ENCODE data around the gene GPC5. TPM values are rescaled to one million over a fixed set of nuclear protein-coding genes. Genes with fewer than 3 reads are reported as not detected.

GPC5 gene
- polyA plus RNA-seq, 2 of the 4 experiments (the other 2 are of a cell fraction) = not detected

GRCh38 chr13:91836553-91836952 is 438.1 kb downstream of the GPC5 start:
- no peak for FAIRE-seq
- DNase-seq (ENCODE audit: low read depth in 1 of 2, low spot score in 1 of 2) = no peak
- TF ChIP-seq MAFK (IDR thresholded peaks at IDR 0.05; ENCODE audit: partially characterized antibody) = peak; percentile 24
- TF ChIP-seq PBX3 (IDR thresholded peaks at IDR 0.05) = no peak
- no peaks in the 10 kb centered on the region for H3K9me3 ChIP-seq
- H3K4me2 ChIP-seq = no peak overlapping the region
- ChIA-PET CTCF (no interaction called here), POLR2A (no interaction called here)
- no peaks in the 10 kb centered on the region for H3K4me1 ChIP-seq
- no peak overlapping the region for H3K27ac ChIP-seq
- H3K4me3 ChIP-seq = no peak overlapping the region
- no peak for ATAC-seq

- no peak for ATAC-seq
- no peak overlapping the region for H3K4me3 ChIP-seq
- under 1% methylated on average over 3 of the region's 3 CpGs for WGBS (ENCODE audit: missing lambda C conversion rate)
- DNase-seq (ENCODE audit: low read depth in 1 of 2, low spot score in 1 of 2) = no peak
- ChIA-PET POLR2A (no interaction called here), CTCF (no interaction called here)
- H3K27ac ChIP-seq = no peak overlapping the region
- no peak for TF ChIP-seq JUNB (IDR thresholded peaks at IDR 0.05)
- H3K9me3 ChIP-seq = no peaks in the 10 kb centered on the region
- no peak overlapping the region for H3K4me2 ChIP-seq
- no peak for FAIRE-seq
- H3K4me1 ChIP-seq = no peaks in the 10 kb centered on the region
Measured at GRCh38 chr13:91845612-91846011, 447.2 kb downstream of the GPC5 start.

- no peaks in the 10 kb centered on the region for H3K4me1 ChIP-seq
- H3K9me3 ChIP-seq = no peaks in the 10 kb centered on the region
- FAIRE-seq (no peak), DNase-seq (ENCODE audit: low read depth in 1 of 2, low spot score in 1 of 2) (no peak), ATAC-seq (no peak)
- no peak overlapping the region for H3K4me2 ChIP-seq
- no peak overlapping the region for H3K4me3 ChIP-seq
- WGBS (ENCODE audit: missing lambda C conversion rate) = 0% methylated on average over 1 of the region's 1 CpG
- POLR2A ChIA-PET = no interaction called here
- TF ChIP-seq FOSB (CRISPR knock-in tag; IDR thresholded peaks at IDR 0.05) (no peak), ZNF302 (CRISPR knock-in tag; IDR thresholded peaks at IDR 0.05) (no peak), ZFP36 (IDR thresholded peaks at IDR 0.05; ENCODE audit: borderline replicate concordance, partially characterized antibody) (no peak), NR3C1 (IDR thresholded peaks at IDR 0.05) (no peak), MYC (IDR thresholded peaks at IDR 0.05; ENCODE audit: borderline replicate concordance, low read length) (no peak), CHD4 (IDR thresholded peaks at IDR 0.05; ENCODE audit: borderline replicate concordance) (no peak), PBX3 (IDR thresholded peaks at IDR 0.05) (no peak), SREBF2 (IDR thresholded peaks at IDR 0.05) (no peak)
- no peak overlapping the region for H3K27ac ChIP-seq
- CTCF ChIA-PET = no interaction called here
Measured at GRCh38 chr13:91863699-91864098, 465.3 kb downstream of the GPC5 start.

GRCh38 chr13:91868351-91868750 is 469.9 kb downstream of the GPC5 start:
- ChIA-PET CTCF (no interaction called here), POLR2A (no interaction called here)
- Histone ChIP-seq H3K4me1 (no peaks in the 10 kb centered on the region), H3K9me3 (no peaks in the 10 kb centered on the region), H3K4me3 (no peak overlapping the region), H3K27ac (no peak overlapping the region), H3K4me2 (no peak overlapping the region)
- no peak for ATAC-seq
- no peak for FAIRE-seq
- DNase-seq (ENCODE audit: low read depth in 1 of 2, low spot score in 1 of 2) = no peak
- TF ChIP-seq ATOH8 (CRISPR knock-in tag; IDR thresholded peaks at IDR 0.05; ENCODE audit: low read depth) (no peak), RARB (CRISPR knock-in tag; IDR thresholded peaks at IDR 0.05) (no peak), EHF (CRISPR knock-in tag; IDR thresholded peaks at IDR 0.05) (no peak), MAZ (IDR thresholded peaks at IDR 0.05; ENCODE audit: borderline replicate concordance, low read depth, low read length) (no peak), MYC (IDR thresholded peaks at IDR 0.05; ENCODE audit: borderline replicate concordance, low read length) (no peak), BHLHE40 (IDR thresholded peaks at IDR 0.05; ENCODE audit: low read depth, low read length) (no peak)

- 0% methylated on average over 3 of the region's 3 CpGs for WGBS (ENCODE audit: missing lambda C conversion rate)
- FAIRE-seq (no peak), ATAC-seq (no peak), DNase-seq (ENCODE audit: low read depth in 1 of 2, low spot score in 1 of 2) (no peak)
- TF ChIP-seq EP300 (IDR thresholded peaks at IDR 0.05) (no peak), HDAC2 (IDR thresholded peaks at IDR 0.05) (no peak), ZSCAN20 (CRISPR knock-in tag; IDR thresholded peaks at IDR 0.05) (no peak), ATOH8 (CRISPR knock-in tag; IDR thresholded peaks at IDR 0.05; ENCODE audit: low read depth) (no peak), BHLHE40 (IDR thresholded peaks at IDR 0.05; ENCODE audit: low read depth, low read length) (no peak), ZNF302 (CRISPR knock-in tag; IDR thresholded peaks at IDR 0.05) (no peak), SREBF2 (IDR thresholded peaks at IDR 0.05) (no peak), RAD21 (conservative IDR thresholded peaks at IDR 0.05 in 1 of 2, IDR thresholded peaks at IDR 0.05 in 1 of 2) (no peak), HMGXB4 (CRISPR knock-in tag; IDR thresholded peaks at IDR 0.05; ENCODE audit: borderline replicate concordance) (no peak), POLR2AphosphoS2 (conservative IDR thresholded peaks at IDR 0.05; ENCODE audit: low read length) (no peak), NR3C1 (IDR thresholded peaks at IDR 0.05) (no peak)
- no peaks in the 10 kb centered on the region for H3K4me1 ChIP-seq
- no peak overlapping the region for H3K27ac ChIP-seq
- H3K4me3 ChIP-seq = no peak overlapping the region
- POLR2A ChIA-PET = no interaction called here
- CTCF ChIA-PET = no interaction called here
- no peak overlapping the region for H3K4me2 ChIP-seq
- H3K9me3 ChIP-seq = no peaks in the 10 kb centered on the region
Measured at GRCh38 chr13:91878491-91878890, 480.1 kb downstream of the GPC5 start.

Measured in A549 (cell line).